GM23248 (cell line): ENCODE measurements around the gene TTC24. TPM values are rescaled to one million over a fixed set of nuclear protein-coding genes. Genes with fewer than 3 reads are reported as not detected.

Source experiments
- DNase-seq: peaks from one replicate; pipeline ENCODE4 v3.0.0-alpha.2; 2015
- H2AFZ ChIP-seq: fragments of 200-600 bp; sonication (generic); 2 replicates; pipeline ENCODE4 v1.6.1; 2016; ENCODE audit warnings: antibody characterized with exemption
- H3F3A ChIP-seq: fragments of 200-600 bp; sonication (generic); 2 replicates; pipeline ENCODE4 v1.6.1; 2016; ENCODE audit warnings: mild to moderate bottlenecking, antibody characterized with exemption, mixed run types; ENCODE audit not compliant: insufficient read depth
- H3K27ac ChIP-seq: fragments of 200-600 bp; sonication (generic); 2 replicates; pipeline ENCODE4 v1.5.1; 2016; ENCODE audit warnings: mild to moderate bottlenecking
- H3K27me3 ChIP-seq: fragments of 200-600 bp; sonication (generic); replicated peaks from 2 replicates; pipeline ENCODE4 v1.6.1; 2016; ENCODE audit warnings: mild to moderate bottlenecking; ENCODE audit not compliant: insufficient read depth
- H3K36me3 ChIP-seq: fragments of 200-600 bp; sonication (generic); 2 replicates; pipeline ENCODE4 v1.6.1; 2016; ENCODE audit warnings: low read depth, mild to moderate bottlenecking
- H3K4me1 ChIP-seq: fragments of 200-600 bp; sonication (generic); 2 replicates; pipeline ENCODE4 v1.6.1; 2016; ENCODE audit warnings: mild to moderate bottlenecking; ENCODE audit not compliant: insufficient read depth
- H3K4me2 ChIP-seq: fragments of 200-600 bp; sonication (generic); one replicate; pipeline ENCODE4 v1.6.1; 2016; ENCODE audit warnings: mild to moderate bottlenecking; ENCODE audit not compliant: unreplicated experiment
- H3K4me3 ChIP-seq: fragments of 200-600 bp; sonication (generic); 2 replicates; pipeline ENCODE4 v1.5.1; 2016; ENCODE audit warnings: mild to moderate bottlenecking
- H3K79me2 ChIP-seq: fragments of 200-600 bp; sonication (generic); 2 replicates; pipeline ENCODE4 v1.6.1; 2016; ENCODE audit warnings: mild to moderate bottlenecking; ENCODE audit not compliant: insufficient read depth
- H3K9ac ChIP-seq: fragments of 200-600 bp; sonication (generic); 2 replicates; pipeline ENCODE4 v1.6.1; 2016; ENCODE audit warnings: mild to moderate bottlenecking
- H3K9me2 ChIP-seq: fragments of 200-600 bp; sonication (generic); 2 replicates; pipeline ENCODE4 v1.6.1; 2016; ENCODE audit warnings: mixed run types, mild to moderate bottlenecking, moderate library complexity; ENCODE audit not compliant: insufficient read depth
- H3K9me3 ChIP-seq: fragments of 200-600 bp; sonication (generic); one replicate; pipeline ENCODE4 v1.6.1; 2017; ENCODE audit warnings: low read depth
- H4K20me1 ChIP-seq: fragments of 200-600 bp; sonication (generic); 2 replicates; pipeline ENCODE4 v1.6.0; 2016; ENCODE audit not compliant: insufficient read depth
- EZH2 ChIP-seq: fragments of 200-600 bp; sonication (generic); IDR thresholded peaks from 2 replicates; pipeline ENCODE4 v1.6.1; 2018; ENCODE audit warnings: antibody characterized with exemption, mild to moderate bottlenecking; ENCODE audit not compliant: insufficient read depth, poor library complexity, severe bottlenecking
- EZH2phosphoT487 ChIP-seq: fragments of 200-600 bp; sonication (generic); IDR thresholded peaks from 2 replicates; pipeline ENCODE4 v1.6.1; 2018; ENCODE audit warnings: antibody characterized with exemption, moderate library complexity, mild to moderate bottlenecking, low read depth; ENCODE audit not compliant: insufficient read depth
- WGBS, 2 experiments: methylation state at CpG; one replicate each; pipeline ENCODE4 v1.1.6; 2015 to 2017; ENCODE audit warnings: low lambda C conversion rate in 2 of 2, low coverage in 1 of 2; ENCODE audit errors: missing lambda C conversion rate in 2 of 2; 5-methylcytosine and 5-hydroxymethylcytosine counted together
- in situ Hi-C: fragments of 300-500 bp; cut with MboI; formaldehyde crosslinking; loops from 2 replicates; pipeline ENCODE4 v1.15.0; 2020
- polyA plus RNA-seq: library from polyadenylated mRNA; unstranded; fragments of >200 nt; fragmentation: Nextera tagmentation; extraction: Ambion mirVana; gene quantifications from 2 replicates; pipeline ENCODE4 v1.2.1, GENCODE V29; 2016
- total RNA-seq: library from RNA; depleted of rRNA; stranded (reverse); fragments of >200 nt; shearing (Covaris generic); gene quantifications from 2 replicates; pipeline ENCODE4 v1.2.3, GENCODE V29; 2014

Gene TTC24
- total and polyA plus RNA-seq, 2 experiments from 2014 or later = not detected

- peaks cover 19% of the 10 kb centered on the region; the same call in 1 of the 2 replicates for H3F3A ChIP-seq
- no peaks in the 10 kb centered on the region; the same call in 1 of the 2 replicates for H3K36me3 ChIP-seq
- peaks cover 36% of the 10 kb centered on the region for H3K79me2 ChIP-seq
- no peak for TF ChIP-seq EZH2phosphoT487
- TF ChIP-seq EZH2 = no peak
- H3K4me3 ChIP-seq = no peak overlapping the region
- no peaks in the 10 kb centered on the region for H4K20me1 ChIP-seq
- H3K9ac ChIP-seq = no peak overlapping the region
- no peak overlapping the region for H3K4me2 ChIP-seq
- peaks cover 8% of the 10 kb centered on the region; the same call in 1 of the 2 replicates for H3K4me1 ChIP-seq
- no peaks in the 10 kb centered on the region for H3K9me2 ChIP-seq
- WGBS, 2 experiments = 98 to 100% methylated on average over 3 of the region's 3 CpGs
- no peak overlapping the region for H2AFZ ChIP-seq
- H3K9me3 ChIP-seq = no peaks in the 10 kb centered on the region
- no peak overlapping the region for H3K27ac ChIP-seq
- H3K27me3 ChIP-seq = no peaks in the 10 kb centered on the region
- in situ Hi-C loops = no loop called here
- DNase-seq = no peak
Measured at GRCh38 chr1:156596426-156596825, 16.9 kb downstream of the TTC24 start.

GRCh38 chr1:156598125-156598524, 18.6 kb downstream of the TTC24 start:
- Histone ChIP-seq H3K27me3 (no peaks in the 10 kb centered on the region), H3K9ac (no peak overlapping the region), H3K36me3 (no peaks in the 10 kb centered on the region; the same call in 1 of the 2 replicates), H3F3A (peaks cover 12% of the 10 kb centered on the region; the same call in 1 of the 2 replicates), H3K27ac (no peak overlapping the region), H3K4me3 (no peak overlapping the region), H3K9me3 (no peaks in the 10 kb centered on the region), H3K4me1 (peaks cover 17% of the 10 kb centered on the region), H3K79me2 (peaks cover 30% of the 10 kb centered on the region), H3K4me2 (no peak overlapping the region), H3K9me2 (no peaks in the 10 kb centered on the region), H2AFZ (no peak overlapping the region), H4K20me1 (no peaks in the 10 kb centered on the region)
- TF ChIP-seq EZH2 = no peak
- TF ChIP-seq EZH2phosphoT487 = no peak
- 76 to 94% methylated on average over 3 to 5 of the region's 5 CpGs for WGBS, 2 experiments
- no peak for DNase-seq
- in situ Hi-C loops = no loop called here

GRCh38 chr1:156598731-156599432, 19.4 kb downstream of the TTC24 start:
- Histone ChIP-seq H3K9me3 (no peaks in the 10 kb centered on the region), H3K36me3 (no peaks in the 10 kb centered on the region; the same call in 1 of the 2 replicates), H3K9me2 (no peaks in the 10 kb centered on the region), H3K9ac (no peak overlapping the region), H4K20me1 (no peaks in the 10 kb centered on the region), H2AFZ (no peak overlapping the region), H3K4me3 (no peak overlapping the region), H3K79me2 (peaks cover 30% of the 10 kb centered on the region), H3F3A (peaks cover 11% of the 10 kb centered on the region; the same call in 1 of the 2 replicates), H3K4me2 (no peak overlapping the region), H3K4me1 (peaks cover 17% of the 10 kb centered on the region), H3K27ac (no peak overlapping the region), H3K27me3 (no peaks in the 10 kb centered on the region)
- DNase-seq = no peak
- in situ Hi-C loops = no loop called here
- TF ChIP-seq EZH2phosphoT487 (no peak), EZH2 (no peak)
- 94 to 98% methylated on average over 3 to 4 of the region's 4 CpGs for WGBS, 2 experiments

GRCh38 chr1:156599811-156600210, 20.3 kb downstream of the TTC24 start:
- peak; percentile 45 for DNase-seq
- Histone ChIP-seq H3F3A (peaks cover 4% of the 10 kb centered on the region; the same call in 1 of the 2 replicates), H3K9me2 (no peaks in the 10 kb centered on the region), H3K79me2 (peaks cover 30% of the 10 kb centered on the region), H2AFZ (no peak overlapping the region), H4K20me1 (no peaks in the 10 kb centered on the region), H3K4me1 (peaks cover 17% of the 10 kb centered on the region), H3K36me3 (no peaks in the 10 kb centered on the region; the same call in 1 of the 2 replicates), H3K27me3 (no peaks in the 10 kb centered on the region), H3K9me3 (no peaks in the 10 kb centered on the region), H3K4me3 (no peak overlapping the region), H3K4me2 (peak overlapping the region; percentile 94), H3K9ac (0 out of 2 replicates have a peak overlapping the region, but pooled peaks have one; percentile 86), H3K27ac (no peak overlapping the region)
- TF ChIP-seq EZH2phosphoT487 (no peak), EZH2 (no peak)
- 68 to 78% methylated on average over 3 of the region's 3 CpGs for WGBS, 2 experiments
- in situ Hi-C loops = loop anchor here (10.0 kb wide), 1 partner anchor 215 kb away; no protein-coding TSS in a partner anchor
